Ovary (tissue), 9 donors: ENCODE data around the gene MON1B. TPM values are rescaled to one million over a fixed set of nuclear protein-coding genes. Genes with fewer than 3 reads are reported as not detected.

Experiments used
- DNase-seq, 5 donors: peaks; one replicate each; pipeline ENCODE4 v3.0.0-alpha.2; 2019 to 2020
- H3K27ac ChIP-seq, 2 donors: fragments of 200-600 bp; one replicate each; pipeline versions ENCODE4 v1.5.1 to v1.8.0; 2019 to 2022
- H3K27me3 ChIP-seq: fragments of 200-600 bp; one replicate; pipeline ENCODE4 v1.8.0; 2022
- H3K36me3 ChIP-seq: fragments of 200-600 bp; sonication (generic); one replicate; pipeline ENCODE4 v1.5.1; 2019
- H3K4me1 ChIP-seq: one replicate; pipeline ENCODE4 v1.8.1; 2013; ENCODE audit warnings: mild to moderate bottlenecking, moderate library complexity; ENCODE audit not compliant: insufficient read depth
- H3K4me3 ChIP-seq: fragments of 200-600 bp; sonication (generic); one replicate; pipeline ENCODE4 v1.5.1; 2017
- H3K9me3 ChIP-seq, 2 donors: fragments of 200-600 bp in 1 of 2; sonication (generic) in 1 of 2; one replicate each; pipeline versions ENCODE4 v1.5.1 to v1.8.1; 2013 to 2019; ENCODE audit warnings: mild to moderate bottlenecking in 1 of 2, moderate library complexity in 1 of 2
- EP300 ChIP-seq: sonication (generic); formaldehyde crosslinking; IDR thresholded peaks from one replicate; pipeline ENCODE4 v1.6.1; 2017; ENCODE audit warnings: antibody characterized with exemption
- POLR2A ChIP-seq: fragments of 450-650 bp; IDR thresholded peaks from one replicate; pipeline ENCODE4 v1.6.1; 2017; ENCODE audit warnings: antibody characterized with exemption, mild to moderate bottlenecking, moderate library complexity
- WGBS, 3 donors: extraction: QIAGEN DNeasy Blood & Tissue Kit in 1 of 3; methylation state at CpG; one replicate each; pipeline versions ENCODE4 v1.1.5 to v1.1.7; 2013 to 2017; 5-methylcytosine and 5-hydroxymethylcytosine counted together
- intact Hi-C, 4 donors: fragments of 100-400 bp; cut with DNase I; formaldehyde crosslinking; loops; one replicate each; pipeline versions ENCODE4 v1.11.0 to v1.15.1; 2022 to 2023
- polyA plus RNA-seq, 2 donors: library from polyadenylated mRNA; stranded (reverse); fragments of 200-250 nt in 1 of 2; fragments of 350-450 nt in 1 of 2; fragmentation: Illumina TruSeq in 1 of 2; extraction: RNeasy Lipid Tissue Mini Kit (QIAGEN cat#74804) in 1 of 2; gene quantifications; one replicate each; pipeline ENCODE4 v1.2.3, GENCODE V29; 2013 to 2014
- total RNA-seq, 7 donors: library from RNA; depleted of rRNA in 2 of 7; stranded (reverse); fragments of >200 nt in 2 of 7; fragmentation: NEBNext Ultra II Directional in 3 of 7; extraction: Animal tissue kit (Norgen Biotek cat#: 25700) in 3 of 7; gene quantifications; one replicate each; pipeline versions ENCODE4 v1.1.0 to v1.2.4, GENCODE V29; 2016 to 2023
- TF ChIP-seq, protein P1 (sequence below), 3 donors: fragments of 450-650 bp in 2 of 3; fragments of 200-600 bp in 1 of 3; IDR thresholded peaks; one replicate each; pipeline versions ENCODE4 v1.5.1 to v1.8.0; 2016 to 2022; ENCODE audit warnings: antibody characterized with exemption in 3 of 3, mild to moderate bottlenecking in 1 of 3
- donor health status: DM: no; HTN: no; CAD: no; lungs with moderate emphysema.
- donor health status: DM: no; HTN: no; CAD: no.
- donor health status: Bipolar disorder and iron deficiency.
- donor health status: DM: yes; HTN: yes; CAD: no.
- donor health status: DM: no; HTN: no; CAD: no.
- donor health status: DM: yes; HTN: yes; CAD: no.

Gene MON1B
- total and polyA plus RNA-seq, 9 donors = 11.8 to 42.1 (median 24.5) TPM

DNA sequence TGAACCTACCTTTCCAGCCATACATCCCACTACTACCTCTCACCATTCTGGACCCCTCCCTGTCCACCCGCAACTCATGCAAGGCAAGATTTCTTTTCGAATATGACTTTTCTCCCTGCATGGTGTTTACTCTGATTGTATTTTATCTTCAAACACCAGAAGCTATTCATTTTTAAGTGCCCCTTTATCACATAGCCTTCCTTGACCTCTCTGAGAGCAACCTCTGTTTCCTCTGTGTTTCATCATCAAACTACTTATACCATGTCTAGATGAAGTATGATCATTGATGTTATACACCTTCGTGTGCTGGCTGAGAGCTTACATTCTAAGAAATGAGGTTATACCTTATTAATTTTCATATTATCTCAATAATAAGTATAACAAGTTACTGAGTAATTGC is 40.1 kb downstream of the MON1B start:
- H3K9me3 ChIP-seq = no peaks in the 10 kb centered on the region
- no peaks in the 10 kb centered on the region for H3K36me3 ChIP-seq
- no peak overlapping the region for H3K4me3 ChIP-seq
- DNase-seq = no peak
- WGBS, 3 donors = 66 to 88% (median 83%) methylated on average over 3 of the region's 3 CpGs
- no peak overlapping the region for H3K27ac ChIP-seq
- TF ChIP-seq, protein P1, sequence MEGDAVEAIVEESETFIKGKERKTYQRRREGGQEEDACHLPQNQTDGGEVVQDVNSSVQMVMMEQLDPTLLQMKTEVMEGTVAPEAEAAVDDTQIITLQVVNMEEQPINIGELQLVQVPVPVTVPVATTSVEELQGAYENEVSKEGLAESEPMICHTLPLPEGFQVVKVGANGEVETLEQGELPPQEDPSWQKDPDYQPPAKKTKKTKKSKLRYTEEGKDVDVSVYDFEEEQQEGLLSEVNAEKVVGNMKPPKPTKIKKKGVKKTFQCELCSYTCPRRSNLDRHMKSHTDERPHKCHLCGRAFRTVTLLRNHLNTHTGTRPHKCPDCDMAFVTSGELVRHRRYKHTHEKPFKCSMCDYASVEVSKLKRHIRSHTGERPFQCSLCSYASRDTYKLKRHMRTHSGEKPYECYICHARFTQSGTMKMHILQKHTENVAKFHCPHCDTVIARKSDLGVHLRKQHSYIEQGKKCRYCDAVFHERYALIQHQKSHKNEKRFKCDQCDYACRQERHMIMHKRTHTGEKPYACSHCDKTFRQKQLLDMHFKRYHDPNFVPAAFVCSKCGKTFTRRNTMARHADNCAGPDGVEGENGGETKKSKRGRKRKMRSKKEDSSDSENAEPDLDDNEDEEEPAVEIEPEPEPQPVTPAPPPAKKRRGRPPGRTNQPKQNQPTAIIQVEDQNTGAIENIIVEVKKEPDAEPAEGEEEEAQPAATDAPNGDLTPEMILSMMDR (IDR thresholded peaks at IDR 0.05) = no peak
- no peak for TF ChIP-seq EP300
- no peaks in the 10 kb centered on the region for H3K4me1 ChIP-seq
- no peaks in the 10 kb centered on the region for H3K27me3 ChIP-seq
- intact Hi-C loops = loop anchor here in 1 of 4 donors (10.0 kb wide), 1 partner anchor 354 kb away; no protein-coding TSS in a partner anchor

DNA sequence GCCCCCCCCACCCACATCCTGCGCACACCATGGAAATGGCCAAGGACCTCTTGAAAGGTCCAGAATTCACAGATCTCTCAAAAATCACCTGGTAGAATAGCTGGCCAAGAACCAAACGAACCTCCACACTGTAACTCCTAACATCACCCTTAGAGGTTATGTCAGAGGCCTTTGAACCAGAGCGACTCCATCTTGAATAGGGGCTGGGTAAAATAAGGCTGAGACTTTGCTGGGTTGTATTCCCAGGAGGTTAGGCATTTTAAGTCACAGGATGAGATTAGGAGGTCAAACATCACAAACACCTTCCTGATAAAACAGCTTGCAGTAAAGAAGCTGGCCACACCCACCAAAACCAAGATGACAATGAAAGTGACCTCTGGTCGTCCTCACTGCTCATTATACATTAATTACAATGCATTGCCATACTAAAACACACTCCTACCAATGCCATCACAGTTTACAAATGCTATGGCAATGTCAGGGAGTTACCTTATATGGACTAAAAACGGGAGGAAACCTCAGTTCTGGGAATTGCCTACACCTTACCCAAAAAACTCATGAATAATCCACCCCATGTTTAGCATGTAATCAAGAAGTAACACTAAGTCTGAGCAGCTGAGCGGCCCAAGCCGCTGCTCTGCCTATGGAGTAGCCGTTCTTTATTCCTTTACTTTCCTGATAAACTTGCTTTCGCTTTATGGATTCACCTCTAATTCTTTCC is 43.0 kb downstream of the MON1B start:
- H3K4me3 ChIP-seq = no peak overlapping the region
- WGBS, 3 donors = 69 to 73% (median 71%) methylated on average over 9 of the region's 9 CpGs
- H3K27ac ChIP-seq = no peak overlapping the region
- TF ChIP-seq POLR2A (no peak), EP300 (no peak)
- TF ChIP-seq, protein P1 (IDR thresholded peaks at IDR 0.05) = no peak
- intact Hi-C loops = loop anchor here in 1 of 4 donors (10.0 kb wide), 1 partner anchor 351 kb away; no protein-coding TSS in a partner anchor
- no peaks in the 10 kb centered on the region for H3K9me3 ChIP-seq
- H3K27me3 ChIP-seq = no peaks in the 10 kb centered on the region
- no peak for DNase-seq
- no peaks in the 10 kb centered on the region for H3K4me1 ChIP-seq
- H3K36me3 ChIP-seq = no peaks in the 10 kb centered on the region

DNA sequence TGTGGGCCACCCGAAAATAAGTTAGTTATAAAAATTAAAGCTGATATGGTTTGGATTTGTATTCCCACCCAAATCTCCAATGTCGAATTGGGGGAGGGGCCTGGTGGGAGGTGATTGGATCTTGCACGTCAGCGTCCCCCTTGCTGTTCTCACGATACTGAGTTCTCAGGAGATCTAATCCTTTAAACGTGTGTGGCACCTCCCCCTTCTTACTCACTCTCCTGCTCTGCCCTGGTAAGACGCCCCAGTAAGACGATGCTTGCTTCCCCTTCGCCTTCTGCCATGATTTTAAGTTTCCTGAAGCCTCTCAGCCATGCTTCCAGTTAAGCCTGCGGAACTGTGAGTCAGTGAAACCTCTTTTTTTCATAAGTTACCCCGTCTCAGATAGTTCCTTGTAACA is 43.6 kb downstream of the MON1B start:
- Histone ChIP-seq H3K4me1 (no peaks in the 10 kb centered on the region), H3K9me3 (no peaks in the 10 kb centered on the region), H3K27me3 (no peaks in the 10 kb centered on the region), H3K36me3 (no peaks in the 10 kb centered on the region), H3K27ac (no peak overlapping the region), H3K4me3 (no peak overlapping the region)
- 25 to 30% (median 29%) methylated on average over 11 of the region's 11 CpGs for WGBS, 3 donors
- no peak for TF ChIP-seq EP300
- TF ChIP-seq, protein P1 (IDR thresholded peaks at IDR 0.05) = no peak
- TF ChIP-seq POLR2A = no peak
- intact Hi-C loops = loop anchor here (5.0 to 10.0 kb wide), 3 partner anchors 348 to 353 kb away; no protein-coding TSS in a partner anchor
- no peak for DNase-seq

DNA sequence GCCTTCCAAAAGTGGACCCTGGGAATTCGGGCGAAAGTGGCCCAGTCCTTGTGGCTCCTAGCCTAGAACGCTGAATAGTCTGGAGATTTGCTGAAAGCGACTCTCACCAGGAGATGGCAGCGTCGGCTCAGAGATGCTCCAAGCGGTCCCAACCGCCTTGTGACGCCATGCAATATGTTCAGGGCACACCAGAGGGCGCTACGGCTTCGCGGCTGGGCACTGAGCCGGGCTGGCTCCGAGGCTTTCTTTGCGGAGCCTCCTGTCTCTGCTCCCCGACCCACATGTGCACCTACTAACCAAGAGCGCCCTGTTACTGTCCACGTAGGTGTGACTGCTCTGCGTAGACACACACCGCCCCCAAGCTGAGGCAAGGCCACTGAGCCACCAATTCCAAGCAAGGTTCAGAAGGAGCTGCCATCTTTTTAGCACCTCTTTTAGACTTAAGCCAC is 45.1 kb downstream of the MON1B start:
- TF ChIP-seq, protein P1 (IDR thresholded peaks at IDR 0.05) = peak; percentile 95 to 99 (median 97)
- no peak for TF ChIP-seq POLR2A
- no peak for TF ChIP-seq EP300
- H3K27me3 ChIP-seq = no peaks in the 10 kb centered on the region
- no peaks in the 10 kb centered on the region for H3K4me1 ChIP-seq
- no peaks in the 10 kb centered on the region for H3K36me3 ChIP-seq
- H3K27ac ChIP-seq = no peak overlapping the region
- no peaks in the 10 kb centered on the region for H3K9me3 ChIP-seq
- DNase-seq = peak; percentile 69 to 92 (median 87)
- WGBS, 3 donors = 0 to 3% (median 2%) methylated on average over 21 of the region's 21 CpGs
- intact Hi-C loops = loop anchor here (5.0 to 10.0 kb wide), 3 partner anchors 346 to 351 kb away; no protein-coding TSS in a partner anchor
- no peak overlapping the region for H3K4me3 ChIP-seq
